K562 (cell line): ENCODE results near the gene PLD5. TPM values are rescaled to one million over a fixed set of nuclear protein-coding genes. Genes with fewer than 3 reads are reported as not detected.

Experiments
- ATAC-seq: fragments of 200-7000 bp; cut with Tn5 transposase; 3 replicates; pipeline ENCODE4 v1.9.1; 2020; ENCODE audit warnings: moderate library complexity
- BruUV-seq: library from RNA; stranded (reverse); fragments of 400-500 nt; replicated peaks from 2 replicates; lab custom pipeline; 2021; lab: Mats Ljungman, UMichigan
- CTCF ChIA-PET: fragments of 300-600 bp; formaldehyde crosslinking; extraction: SDS; loops from one replicate; lab custom pipeline; 2021; ENCODE audit warnings: low intra/inter-chr PET ratio; lab: Yijun Ruan, JAX
- POLR2A ChIA-PET: fragments of 300-600, 350-650 bp; sonication (Branson Sonifier 250); formaldehyde crosslinking; extraction: SDS; loops from one replicate; lab custom pipeline; 2021; ENCODE audit warnings: antibody characterized with exemption, inconsistent platforms; lab: Yijun Ruan, JAX
- DNase-seq, 4 experiments: peaks; one replicate each; pipeline versions ENCODE4 v3.0.0 to v3.0.0-alpha.2; 2011 to 2018; ENCODE audit warnings: low spot score in 3 of 4, mixed read lengths in 3 of 4; ENCODE audit errors: extremely low read depth in 1 of 4
- FAIRE-seq: peaks from 2 replicates; lab custom pipeline; 2011; peaks lifted over from hg19 to GRCh38; lab: Jason Lieb, UNC
- H2AFZ ChIP-seq: 2 replicates; pipeline ENCODE4 v1.6.0; 2011; ENCODE audit warnings: low read depth, low read length, control low read depth, inconsistent platforms
- H3K27ac ChIP-seq: fragments of 200-600 bp; 3 replicates; pipeline ENCODE4 v1.8.0; 2011; ENCODE audit warnings: low read depth, mild to moderate bottlenecking, control low read depth, inconsistent platforms, low read length, moderate library complexity, mixed read lengths; ENCODE audit errors: extremely low read depth
- H3K27me3 ChIP-seq, 2 experiments: fragments of 300-600 bp in 1 of 2; 2 replicates in 1 of 2; 3 replicates in 1 of 2; pipeline versions ENCODE4 v1.6.0 to v1.8.0; 2011; ENCODE audit warnings: inconsistent platforms in 2 of 2, low read length in 2 of 2, mild to moderate bottlenecking in 1 of 2, mixed read lengths in 1 of 2, moderate library complexity in 1 of 2; ENCODE audit not compliant: control insufficient read depth in 2 of 2, insufficient read depth in 2 of 2
- H3K36me3 ChIP-seq: fragments of 300-600 bp; 3 replicates; pipeline ENCODE4 v1.8.0; 2011; ENCODE audit warnings: mild to moderate bottlenecking, low read length, inconsistent platforms; ENCODE audit not compliant: control insufficient read depth, insufficient read depth
- H3K4me1 ChIP-seq, 2 experiments: fragments of 200-600 bp in 1 of 2; replicated peaks in 1 of 2; 2 replicates in 1 of 2; 3 replicates in 1 of 2; pipeline versions ENCODE4 v1.5.1 to v1.8.0; 2011; ENCODE audit warnings: inconsistent platforms in 2 of 2, low read length in 2 of 2, mild to moderate bottlenecking in 1 of 2, mixed read lengths in 1 of 2, moderate library complexity in 1 of 2; ENCODE audit not compliant: control insufficient read depth in 2 of 2, insufficient read depth in 2 of 2
- H3K4me2 ChIP-seq: 2 replicates; pipeline ENCODE4 v1.6.1; 2011; ENCODE audit warnings: low read length, control low read depth, inconsistent platforms, mixed read lengths; ENCODE audit not compliant: insufficient read depth
- H3K4me3 ChIP-seq: fragments of 200-600 bp; sonication (generic), shearing (Covaris generic); 2 replicates; pipeline ENCODE4 v1.5.1; 2016; ENCODE audit warnings: control low read depth, inconsistent platforms
- H3K79me2 ChIP-seq: fragments of 200-600 bp; 3 replicates; pipeline ENCODE4 v1.8.0; 2011; ENCODE audit warnings: low read length, inconsistent platforms; ENCODE audit not compliant: control insufficient read depth, insufficient read depth
- H3K9ac ChIP-seq, 2 experiments: 2 replicates each; pipeline versions ENCODE4 v1.6.0 to v1.6.1; 2011; ENCODE audit warnings: low read depth in 2 of 2, low read length in 2 of 2, control low read depth in 1 of 2, inconsistent platforms in 1 of 2, mild to moderate bottlenecking in 1 of 2, mixed read lengths in 1 of 2; ENCODE audit not compliant: insufficient read depth in 1 of 2
- H3K9me1 ChIP-seq: one replicate; pipeline ENCODE4 v1.6.0; 2011; ENCODE audit warnings: inconsistent platforms, mild to moderate bottlenecking, low read length, moderate library complexity; ENCODE audit not compliant: control insufficient read depth, insufficient read depth
- H3K9me3 ChIP-seq: replicated peaks from 2 replicates; pipeline ENCODE4 v1.5.1; 2011; ENCODE audit warnings: low read depth, low read length, inconsistent platforms; ENCODE audit not compliant: control insufficient read depth, insufficient read depth
- H4K20me1 ChIP-seq: replicated peaks from 2 replicates; pipeline ENCODE4 v1.6.1; 2011; ENCODE audit warnings: low read length, inconsistent platforms, mixed read lengths; ENCODE audit not compliant: control insufficient read depth, insufficient read depth
- JUNB ChIP-seq: fragments of 450-650 bp; formaldehyde crosslinking; conservative IDR thresholded peaks from 2 replicates; pipeline ENCODE4 v1.4.0; 2020; ENCODE audit warnings: mild to moderate bottlenecking
- NFRKB ChIP-seq: fragments of 450-650 bp; IDR thresholded peaks from 2 replicates; pipeline ENCODE4 v1.6.1; 2016; ENCODE audit warnings: low read depth
- POLR3G ChIP-seq: IDR thresholded peaks from 2 replicates; pipeline ENCODE4 v1.6.1; 2011; ENCODE audit not compliant: insufficient read length, insufficient replicate concordance; ENCODE audit errors: extremely low read depth
- RBM34 ChIP-seq: fragments of 200-400 bp; formaldehyde crosslinking; IDR thresholded peaks from 2 replicates; pipeline ENCODE4 v1.6.1; 2018; ENCODE audit warnings: low read length, borderline replicate concordance; ENCODE audit not compliant: insufficient read depth
- SREBF1 ChIP-seq: fragments of 150-350 bp; IDR thresholded peaks from 2 replicates; pipeline ENCODE4 v1.6.1; 2014; ENCODE audit warnings: antibody characterized with exemption, low read depth, low read length, borderline replicate concordance
- TCF7 ChIP-seq: sonication (generic); IDR thresholded peaks from 2 replicates; pipeline ENCODE4 v1.6.1; 2016; ENCODE audit warnings: antibody characterized with exemption, borderline replicate concordance
- ZNF143 ChIP-seq: sonication (generic); formaldehyde crosslinking; IDR thresholded peaks from 2 replicates; pipeline ENCODE4 v1.9.0; 2022; ENCODE audit warnings: mild to moderate bottlenecking, missing genetic modification reagents
- ZNF274 ChIP-seq: IDR thresholded peaks from 2 replicates; pipeline ENCODE4 v1.6.1; 2011; ENCODE audit warnings: low read depth, mild to moderate bottlenecking, low read length, moderate library complexity, borderline replicate concordance
- ZNF695 ChIP-seq: fragments of 450-650 bp; formaldehyde crosslinking; IDR thresholded peaks from 2 replicates; pipeline ENCODE4 v1.4.0; 2020; ENCODE audit warnings: mild to moderate bottlenecking, moderate library complexity
- WGBS: fragments of 100-300 bp; shearing (Covaris generic); methylation state at CpG from one replicate; pipeline ENCODE4 v1.1.6; 2016; ENCODE audit warnings: low coverage, mixed read lengths; ENCODE audit not compliant: insufficient coverage; ENCODE audit errors: missing lambda C conversion rate; 5-methylcytosine and 5-hydroxymethylcytosine counted together
- in situ Hi-C: fragments of 300-500 bp; cut with MboI; formaldehyde crosslinking; loops from 4 replicates; pipeline ENCODE4 v1.15.0; 2018; ENCODE audit warnings: inconsistent platforms, mixed read lengths
- intact Hi-C: fragments of 100-400 bp; cut with micrococcal nuclease; formaldehyde crosslinking; loops from 2 replicates; pipeline ENCODE4 v1.14.2; 2022
- polyA plus RNA-seq, 8 experiments: library from polyadenylated mRNA; depleted of rRNA in 4 of 8; stranded (reverse) in 5 of 8; unstranded in 3 of 8; fragments of >200 nt; fragmentation: Nextera tagmentation in 2 of 8; fragmentation: Illumina TruSeq in 1 of 8; extraction: Ambion mirVana in 2 of 8; extraction: Trizol in 1 of 8; gene quantifications; 2 replicates each; pipeline versions ENCODE4 v1.2.1 to v1.2.3, GENCODE V29; 2011 to 2014; ENCODE audit warnings: inconsistent platforms in 1 of 8, missing spikeins in 1 of 8
- total RNA-seq, 7 experiments: library from RNA; depleted of rRNA in 6 of 7; stranded (reverse); fragments of >200 nt in 6 of 7; fragmentation: Illumina TruSeq in 2 of 7; extraction: Trizol in 2 of 7; gene quantifications; 2 replicates each; pipeline versions ENCODE4 v1.2.1 to v1.2.3, GENCODE V29; 2011 to 2021; ENCODE audit warnings: low replicate concordance in 1 of 7
- TF ChIP-seq, protein P1 (sequence below): fragments of 250-450 bp; sonication (Bioruptor Pico); IDR thresholded peaks from 2 replicates; pipeline ENCODE4 v1.5.0; 2021
- TF ChIP-seq, protein P2 (sequence below): sonication (generic); formaldehyde crosslinking; IDR thresholded peaks from 2 replicates; pipeline ENCODE4 v1.8.1; 2023; ENCODE audit warnings: mild to moderate bottlenecking, missing genetic modification reagents, moderate library complexity
- TF ChIP-seq, protein P3 (sequence below), 3 experiments: fragments of 200-800 bp in 1 of 3; fragments of 250-450 bp in 1 of 3; fragments of 450-650 bp in 1 of 3; sonication (Bioruptor Pico) in 1 of 3; sonication (Bioruptor generic) in 1 of 3; formaldehyde crosslinking in 1 of 3; IDR thresholded peaks; 2 replicates each; pipeline versions ENCODE4 v1.6.1 to v1.8.0; 2016 to 2022; ENCODE audit warnings: mild to moderate bottlenecking in 2 of 3, missing genetic modification characterization in 2 of 3, missing compliant biosample characterization in 1 of 3, moderate library complexity in 1 of 3

Gene PLD5
- total and polyA plus RNA-seq, 9 of the 15 experiments (the other 6 are each of a cell fraction or from before 2014, with no cell fraction given), result not detected

DNA sequence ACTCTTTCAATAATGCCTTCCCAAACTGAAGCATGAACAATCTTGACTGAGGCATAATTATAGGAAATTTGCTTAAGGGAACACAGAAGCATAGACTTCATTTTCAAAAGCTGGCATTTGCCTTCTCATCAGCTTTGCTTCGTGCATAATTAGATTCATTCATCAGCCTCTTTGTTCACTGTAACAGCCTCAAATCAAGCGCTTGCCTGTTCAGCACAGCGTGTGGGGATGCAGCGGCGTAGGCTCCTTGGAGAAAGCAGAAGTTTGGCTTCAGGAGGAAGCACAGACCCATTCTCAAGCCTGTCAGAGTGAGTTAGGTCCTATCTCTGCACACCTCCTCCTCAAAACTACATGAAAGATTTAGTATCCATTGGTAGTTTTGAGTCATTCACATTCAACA is 279.2 kb downstream of the PLD5 start:
- H3K4me3 ChIP-seq, result no peak overlapping the region
- H3K4me2 ChIP-seq, result no peak overlapping the region
- no TSS peak for BruUV-seq
- intact Hi-C loops (no loop called here), in situ Hi-C loops (no loop called here)
- no peaks in the 10 kb centered on the region for H4K20me1 ChIP-seq
- no peaks in the 10 kb centered on the region for H3K9me1 ChIP-seq
- no peaks in the 10 kb centered on the region for H3K27me3 ChIP-seq
- H3K4me1 ChIP-seq, result no peaks in the 10 kb centered on the region
- H2AFZ ChIP-seq, result no peak overlapping the region
- H3K36me3 ChIP-seq, result no peaks in the 10 kb centered on the region
- ATAC-seq, result no peak
- no peak overlapping the region for H3K9ac ChIP-seq
- WGBS, result 2% methylated on average over 5 of the region's 5 CpGs
- TF ChIP-seq NFRKB (no peak), SREBF1 (no peak), RBM34 (no peak), POLR3G (no peak), ZNF695 (CRISPR knock-in tag) (no peak), ZNF143 (CRISPR knock-in tag) (no peak)
- H3K27ac ChIP-seq, result no peak overlapping the region
- no peak for FAIRE-seq
- no peak for DNase-seq
- ChIA-PET CTCF (no interaction called here), POLR2A (no interaction called here)
- H3K79me2 ChIP-seq, result no peaks in the 10 kb centered on the region
- no peaks in the 10 kb centered on the region for H3K9me3 ChIP-seq

DNA sequence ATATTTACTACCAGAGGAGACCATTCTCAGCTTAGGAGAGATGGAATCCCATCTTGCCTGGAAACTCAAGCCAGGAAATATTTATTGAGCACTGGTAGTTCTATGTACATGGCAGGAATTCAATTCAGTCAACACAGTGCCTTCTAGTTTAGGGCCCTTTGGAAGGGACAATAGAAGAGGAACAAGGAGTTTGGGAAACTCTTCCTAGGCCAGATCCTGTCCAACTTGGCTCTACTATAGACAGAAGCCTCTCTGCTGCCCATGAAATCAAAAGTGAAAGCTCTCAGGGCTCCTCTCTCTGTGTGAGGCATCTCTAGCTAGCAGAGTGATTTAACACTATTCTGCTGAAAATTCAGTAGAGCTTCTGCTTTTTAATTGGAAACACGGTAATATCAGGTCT is 281.0 kb downstream of the PLD5 start:
- Histone ChIP-seq H3K9me1 (no peaks in the 10 kb centered on the region), H3K4me3 (no peak overlapping the region), H2AFZ (no peak overlapping the region), H3K27ac (no peak overlapping the region), H4K20me1 (no peaks in the 10 kb centered on the region), H3K79me2 (no peaks in the 10 kb centered on the region), H3K4me2 (no peak overlapping the region), H3K9ac (no peak overlapping the region), H3K9me3 (no peaks in the 10 kb centered on the region), H3K36me3 (no peaks in the 10 kb centered on the region), H3K4me1 (no peaks in the 10 kb centered on the region), H3K27me3 (no peaks in the 10 kb centered on the region)
- no TSS peak for BruUV-seq
- DNase-seq (no peak), FAIRE-seq (no peak), ATAC-seq (no peak)
- CTCF ChIA-PET, result no interaction called here
- 5% methylated on average over 1 of the region's 1 CpG for WGBS
- POLR2A ChIA-PET, result no interaction called here
- in situ Hi-C loops (no loop called here), intact Hi-C loops (no loop called here)
- TF ChIP-seq ZNF274 (no peak), TCF7 (no peak), JUNB (CRISPR knock-in tag) (no peak)
- TF ChIP-seq, protein P1, sequence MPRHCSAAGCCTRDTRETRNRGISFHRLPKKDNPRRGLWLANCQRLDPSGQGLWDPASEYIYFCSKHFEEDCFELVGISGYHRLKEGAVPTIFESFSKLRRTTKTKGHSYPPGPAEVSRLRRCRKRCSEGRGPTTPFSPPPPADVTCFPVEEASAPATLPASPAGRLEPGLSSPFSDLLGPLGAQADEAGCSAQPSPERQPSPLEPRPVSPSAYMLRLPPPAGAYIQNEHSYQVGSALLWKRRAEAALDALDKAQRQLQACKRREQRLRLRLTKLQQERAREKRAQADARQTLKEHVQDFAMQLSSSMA, result no peak
- TF ChIP-seq, protein P2, sequence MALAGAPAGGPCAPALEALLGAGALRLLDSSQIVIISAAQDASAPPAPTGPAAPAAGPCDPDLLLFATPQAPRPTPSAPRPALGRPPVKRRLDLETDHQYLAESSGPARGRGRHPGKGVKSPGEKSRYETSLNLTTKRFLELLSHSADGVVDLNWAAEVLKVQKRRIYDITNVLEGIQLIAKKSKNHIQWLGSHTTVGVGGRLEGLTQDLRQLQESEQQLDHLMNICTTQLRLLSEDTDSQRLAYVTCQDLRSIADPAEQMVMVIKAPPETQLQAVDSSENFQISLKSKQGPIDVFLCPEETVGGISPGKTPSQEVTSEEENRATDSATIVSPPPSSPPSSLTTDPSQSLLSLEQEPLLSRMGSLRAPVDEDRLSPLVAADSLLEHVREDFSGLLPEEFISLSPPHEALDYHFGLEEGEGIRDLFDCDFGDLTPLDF (CRISPR knock-in tag), result no peak
- TF ChIP-seq, protein P3, sequence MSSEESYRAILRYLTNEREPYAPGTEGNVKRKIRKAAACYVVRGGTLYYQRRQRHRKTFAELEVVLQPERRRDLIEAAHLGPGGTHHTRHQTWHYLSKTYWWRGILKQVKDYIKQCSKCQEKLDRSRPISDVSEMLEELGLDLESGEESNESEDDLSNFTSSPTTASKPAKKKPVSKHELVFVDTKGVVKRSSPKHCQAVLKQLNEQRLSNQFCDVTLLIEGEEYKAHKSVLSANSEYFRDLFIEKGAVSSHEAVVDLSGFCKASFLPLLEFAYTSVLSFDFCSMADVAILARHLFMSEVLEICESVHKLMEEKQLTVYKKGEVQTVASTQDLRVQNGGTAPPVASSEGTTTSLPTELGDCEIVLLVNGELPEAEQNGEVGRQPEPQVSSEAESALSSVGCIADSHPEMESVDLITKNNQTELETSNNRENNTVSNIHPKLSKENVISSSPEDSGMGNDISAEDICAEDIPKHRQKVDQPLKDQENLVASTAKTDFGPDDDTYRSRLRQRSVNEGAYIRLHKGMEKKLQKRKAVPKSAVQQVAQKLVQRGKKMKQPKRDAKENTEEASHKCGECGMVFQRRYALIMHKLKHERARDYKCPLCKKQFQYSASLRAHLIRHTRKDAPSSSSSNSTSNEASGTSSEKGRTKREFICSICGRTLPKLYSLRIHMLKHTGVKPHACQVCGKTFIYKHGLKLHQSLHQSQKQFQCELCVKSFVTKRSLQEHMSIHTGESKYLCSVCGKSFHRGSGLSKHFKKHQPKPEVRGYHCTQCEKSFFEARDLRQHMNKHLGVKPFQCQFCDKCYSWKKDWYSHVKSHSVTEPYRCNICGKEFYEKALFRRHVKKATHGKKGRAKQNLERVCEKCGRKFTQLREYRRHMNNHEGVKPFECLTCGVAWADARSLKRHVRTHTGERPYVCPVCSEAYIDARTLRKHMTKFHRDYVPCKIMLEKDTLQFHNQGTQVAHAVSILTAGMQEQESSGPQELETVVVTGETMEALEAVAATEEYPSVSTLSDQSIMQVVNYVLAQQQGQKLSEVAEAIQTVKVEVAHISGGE (CRISPR knock-in tag; IDR thresholded peaks at IDR 0.05), result no peak
